Endodermal cell (in vitro differentiated cells): ENCODE results near the gene CBX6. TPM values are rescaled to one million over a fixed set of nuclear protein-coding genes. Genes with fewer than 3 reads are reported as not detected.
A peak's percentile ranks its signal among the peaks of the same experiment; 100 is the strongest.

Source experiments
- DNase-seq: peaks from one replicate; pipeline ENCODE4 v3.0.0-alpha.2; 2017
- H3K27ac ChIP-seq: 2 replicates; pipeline ENCODE4 v1.5.1; 2013; ENCODE audit warnings: mild to moderate bottlenecking, low read depth, low read length, moderate library complexity
- H3K27me3 ChIP-seq: 2 replicates; pipeline ENCODE4 v1.6.1; 2013; ENCODE audit warnings: mild to moderate bottlenecking, low read length, moderate library complexity; ENCODE audit not compliant: insufficient read depth, control insufficient read depth, poor library complexity, severe bottlenecking
- H3K36me3 ChIP-seq: 2 replicates; pipeline ENCODE4 v1.7.0; 2013; ENCODE audit warnings: mild to moderate bottlenecking, low read length, moderate library complexity; ENCODE audit not compliant: control insufficient read depth, insufficient read depth
- H3K4me1 ChIP-seq: one replicate; pipeline ENCODE4 v1.7.0; 2013; ENCODE audit warnings: low read length; ENCODE audit not compliant: control insufficient read depth, insufficient read depth
- H3K4me3 ChIP-seq: 2 replicates; pipeline ENCODE4 v1.5.1; 2013; ENCODE audit warnings: mild to moderate bottlenecking, low read length, moderate library complexity
- H3K9ac ChIP-seq: 2 replicates; pipeline ENCODE4 v1.6.1; 2013; ENCODE audit warnings: mild to moderate bottlenecking, low read length, moderate library complexity; ENCODE audit not compliant: poor library complexity, severe bottlenecking; ENCODE audit errors: extremely low read depth
- H3K9me3 ChIP-seq: 2 replicates; pipeline ENCODE4 v1.6.1; 2013; ENCODE audit warnings: mild to moderate bottlenecking, low read length, moderate library complexity; ENCODE audit not compliant: control insufficient read depth
- H3K27ac Mint-ChIP-seq: 2 replicates; pipeline ENCODE4 v1.8.0; 2020; ENCODE audit warnings: mixed read lengths
- H3K27me3 Mint-ChIP-seq: 2 replicates; pipeline ENCODE4 v1.8.0; 2021; ENCODE audit warnings: mild to moderate bottlenecking, mixed read lengths; ENCODE audit not compliant: insufficient read depth
- H3K36me3 Mint-ChIP-seq: 2 replicates; pipeline ENCODE4 v1.8.0; 2020; ENCODE audit warnings: low read depth, mixed read lengths
- H3K4me1 Mint-ChIP-seq: 2 replicates; pipeline ENCODE4 v1.8.0; 2020; ENCODE audit warnings: mixed read lengths
- H3K4me3 Mint-ChIP-seq: 2 replicates; pipeline ENCODE4 v1.8.0; 2020; ENCODE audit warnings: mild to moderate bottlenecking, moderate library complexity, mixed read lengths
- H3K9me3 Mint-ChIP-seq: 2 replicates; pipeline ENCODE4 v1.8.0; 2020; ENCODE audit warnings: mild to moderate bottlenecking, mixed read lengths
- CTCF ChIP-seq: fragments of 200-600 bp; sonication (generic); conservative IDR thresholded peaks from 2 replicates; pipeline ENCODE4 v1.5.0; 2021; ENCODE audit warnings: antibody characterized with exemption, mild to moderate bottlenecking
- WGBS, 2 experiments: methylation state at CpG; one replicate each; pipeline versions ENCODE4 v1.1.5 to v1.1.7; 2013; ENCODE audit warnings: missing lambda C conversion rate in 2 of 2, mixed read lengths in 1 of 2; ENCODE audit not compliant: insufficient coverage in 1 of 2, insufficient read length in 1 of 2; 5-methylcytosine and 5-hydroxymethylcytosine counted together
- total RNA-seq, 2 donors: library from RNA; stranded (reverse); fragmentation: NEBNext Ultra II Directional in 1 of 2; extraction: Animal tissue kit (Norgen Biotek cat#: 25700) in 1 of 2; gene quantifications; 2 replicates in 1 of 2; 3 replicates in 1 of 2; pipeline ENCODE4 v1.2.1, GENCODE V29; 2021

Gene CBX6
- total RNA-seq, 2 donors from 2014 or later, result 12.8 to 28.2 TPM

- Mint-ChIP-seq H3K4me3 (no peak overlapping the region), H3K27me3 (peaks cover 3% of the 10 kb centered on the region), H3K4me1 (no peaks in the 10 kb centered on the region), H3K36me3 (no peaks in the 10 kb centered on the region), H3K9me3 (no peaks in the 10 kb centered on the region), H3K27ac (no peak overlapping the region)
- no peak overlapping the region for H3K4me3 ChIP-seq
- H3K36me3 ChIP-seq, result no peaks in the 10 kb centered on the region
- no peaks in the 10 kb centered on the region for H3K4me1 ChIP-seq
- H3K9ac ChIP-seq, result no peak overlapping the region
- WGBS, 2 experiments, result 69 to 92% methylated on average over 2 to 5 of the region's 5 CpGs
- no peak overlapping the region for H3K27ac ChIP-seq
- DNase-seq, result no peak
- TF ChIP-seq CTCF, result no peak
- H3K9me3 ChIP-seq, result no peaks in the 10 kb centered on the region
- H3K27me3 ChIP-seq, result no peaks in the 10 kb centered on the region
Observed at GRCh38 chr22:38826801-38827200, 45.2 kb downstream of the CBX6 start.

DNA sequence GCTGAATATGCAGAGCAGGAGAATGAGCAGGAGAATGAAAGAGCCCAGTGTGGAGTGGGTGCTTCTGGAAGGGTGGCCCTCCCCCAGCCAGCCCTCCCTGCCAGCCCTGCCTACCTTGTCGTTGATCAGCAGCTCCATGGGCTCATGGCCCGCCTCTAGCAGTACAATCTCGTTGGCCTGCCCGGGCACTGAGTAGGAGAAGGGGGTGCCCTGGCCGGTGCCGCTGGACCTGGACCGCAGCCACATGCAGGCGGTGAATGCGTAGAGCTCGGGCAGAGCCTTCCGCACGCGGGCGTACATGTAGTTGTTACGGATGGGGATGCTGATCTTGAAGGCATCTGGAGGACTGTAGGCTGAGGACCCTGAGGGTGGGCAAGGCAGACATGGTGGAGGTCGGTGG is 45.6 kb downstream of the CBX6 start:
- H3K9me3 Mint-ChIP-seq, result no peaks in the 10 kb centered on the region
- H3K36me3 Mint-ChIP-seq, result no peaks in the 10 kb centered on the region
- no peak overlapping the region for H3K4me3 Mint-ChIP-seq
- no peak for DNase-seq
- H3K27me3 Mint-ChIP-seq, result peaks cover 3% of the 10 kb centered on the region
- Histone ChIP-seq H3K4me1 (no peaks in the 10 kb centered on the region), H3K27ac (no peak overlapping the region), H3K9ac (no peak overlapping the region), H3K27me3 (no peaks in the 10 kb centered on the region), H3K36me3 (no peaks in the 10 kb centered on the region), H3K4me3 (no peak overlapping the region), H3K9me3 (no peaks in the 10 kb centered on the region)
- no peaks in the 10 kb centered on the region for H3K4me1 Mint-ChIP-seq
- WGBS, 2 experiments, result 87 to 89% methylated on average over 14 to 16 of the region's 16 CpGs
- H3K27ac Mint-ChIP-seq, result no peak overlapping the region
- TF ChIP-seq CTCF, result no peak

DNA sequence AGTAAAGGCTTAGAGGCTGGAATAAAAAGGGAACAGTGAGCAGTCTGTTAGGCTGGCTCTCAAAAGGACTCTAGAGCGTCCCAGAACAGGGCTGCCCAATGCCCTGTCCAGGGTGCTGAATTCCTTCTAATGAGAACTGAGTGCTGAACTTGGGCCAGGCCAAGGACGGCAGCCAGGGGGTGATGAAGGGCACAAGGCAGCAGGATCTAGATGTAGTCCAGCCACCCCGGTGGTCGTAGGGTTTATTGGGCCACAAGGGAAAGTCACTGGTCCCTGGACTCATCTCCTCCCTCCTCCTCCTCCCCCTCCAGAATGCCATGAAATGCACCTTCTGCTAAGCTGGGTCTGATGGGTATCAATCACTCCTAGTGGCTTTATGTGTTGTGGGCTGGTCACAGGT is 47.4 kb downstream of the CBX6 start:
- WGBS, 2 experiments, result 13 to 22% methylated on average over 1 to 4 of the region's 4 CpGs
- H3K4me1 Mint-ChIP-seq, result no peaks in the 10 kb centered on the region
- Histone ChIP-seq H3K27me3 (peaks cover 3% of the 10 kb centered on the region), H3K27ac (no peak overlapping the region), H3K36me3 (no peaks in the 10 kb centered on the region), H3K4me1 (no peaks in the 10 kb centered on the region), H3K9me3 (no peaks in the 10 kb centered on the region), H3K4me3 (no peak overlapping the region), H3K9ac (no peak overlapping the region)
- peak; percentile 96 for DNase-seq
- H3K27me3 Mint-ChIP-seq, result peaks cover 8% of the 10 kb centered on the region
- no peaks in the 10 kb centered on the region for H3K36me3 Mint-ChIP-seq
- TF ChIP-seq CTCF, result peak; percentile 87
- H3K9me3 Mint-ChIP-seq, result no peaks in the 10 kb centered on the region
- H3K4me3 Mint-ChIP-seq, result no peak overlapping the region
- H3K27ac Mint-ChIP-seq, result no peak overlapping the region
